ENCODE measurements around the gene NOSTRIN.
A peak's percentile ranks its signal among the peaks of the same experiment; 100 is the strongest.
"Not testable (repeated sequence)": the region's sequence is repeated elsewhere in the genome, so short reads cannot be mapped to it uniquely, and the experiment has no call there.

The NOSTRIN gene

DNA sequence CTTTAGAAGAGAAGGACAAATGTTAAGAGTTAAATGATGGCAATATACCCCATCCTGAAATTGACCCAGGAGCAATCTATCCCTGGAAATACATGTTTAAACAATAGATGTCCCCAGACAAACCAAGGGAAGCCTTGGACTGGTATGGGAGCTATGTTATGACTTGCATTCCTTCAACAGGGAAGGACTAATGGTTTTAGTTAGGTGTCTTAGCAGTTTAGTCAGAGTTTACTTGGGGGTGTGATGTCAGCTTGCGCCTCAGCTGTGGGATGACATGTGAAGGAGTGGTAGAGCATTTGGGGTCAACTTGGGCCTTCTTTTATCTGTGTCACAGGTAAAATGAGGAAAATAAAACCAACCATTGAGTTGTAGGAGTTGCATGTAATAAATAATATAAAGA lies 51.0 kb downstream of the NOSTRIN start:
- no peak for DNase-seq
- in situ Hi-C loops (cut with MboI; ENCODE audit: low pct_unique_long_range_greater_than_20kb, low sequenced_read_pairs), result no loop called here

DNA sequence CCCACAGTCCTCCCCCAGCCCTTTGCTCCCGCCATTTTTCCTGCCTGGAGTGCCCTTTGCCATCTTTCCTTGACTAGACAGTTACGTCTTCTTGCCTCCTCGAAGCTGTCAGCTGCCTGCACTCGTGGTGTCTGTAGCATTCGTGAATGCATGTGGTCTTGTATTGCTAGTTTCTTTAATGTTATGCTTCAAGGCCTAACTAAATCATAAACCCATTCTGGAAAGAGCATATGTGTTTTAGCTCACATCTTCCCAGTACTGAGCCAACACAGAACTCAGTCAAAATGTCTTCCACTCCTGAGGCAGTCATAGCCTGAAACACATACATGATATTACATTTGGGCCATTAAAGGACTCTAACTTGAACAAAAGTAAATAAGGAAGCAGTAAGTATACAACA lies 52.2 kb downstream of the NOSTRIN start:
- in situ Hi-C loops (cut with MboI; ENCODE audit: low pct_unique_long_range_greater_than_20kb, low sequenced_read_pairs), result no loop called here
- no peak for DNase-seq

DNA sequence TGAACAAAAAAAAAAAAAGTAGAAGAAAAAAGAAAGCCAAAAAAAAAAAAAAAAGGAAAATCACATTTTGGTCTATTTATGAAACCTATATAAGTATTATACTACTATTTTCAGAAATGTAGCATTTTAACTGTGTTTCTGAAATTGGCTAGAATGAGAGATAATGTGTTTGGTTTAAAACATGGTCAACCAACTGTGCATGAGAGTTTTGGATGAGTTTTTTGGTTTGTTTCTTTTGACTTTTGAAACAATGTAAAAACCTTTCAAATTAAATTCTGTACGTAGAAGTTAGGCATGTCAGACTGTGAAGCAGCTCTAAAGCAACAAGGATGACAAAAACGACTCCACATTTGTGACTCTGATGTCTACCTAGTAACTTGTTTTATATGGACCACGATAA lies 53.2 kb downstream of the NOSTRIN start:
- DNase-seq, result no peak
- in situ Hi-C loops (cut with MboI; ENCODE audit: low pct_unique_long_range_greater_than_20kb, low sequenced_read_pairs), result no loop called here

DNA sequence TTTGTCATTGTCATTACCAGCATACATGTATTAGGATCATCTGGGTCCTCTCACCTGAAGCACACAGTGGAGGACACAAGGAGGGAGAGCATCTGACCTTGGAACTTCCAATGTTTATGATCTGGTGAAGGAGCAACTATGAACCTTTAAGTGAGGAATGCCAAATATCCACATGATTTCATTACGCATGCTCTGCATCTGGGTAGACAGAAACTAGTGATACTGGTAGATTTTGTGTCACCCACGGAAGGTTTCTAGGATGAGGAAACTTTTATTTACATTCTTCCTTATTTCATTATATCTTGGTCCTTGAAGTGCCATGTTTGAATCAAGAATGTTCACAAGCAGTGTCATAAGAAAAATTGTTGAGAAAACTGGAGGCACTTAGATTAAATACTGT lies 55.7 kb downstream of the NOSTRIN start:
- DNase-seq, result no peak
- in situ Hi-C loops (cut with MboI; ENCODE audit: low pct_unique_long_range_greater_than_20kb, low sequenced_read_pairs), result no loop called here

DNA sequence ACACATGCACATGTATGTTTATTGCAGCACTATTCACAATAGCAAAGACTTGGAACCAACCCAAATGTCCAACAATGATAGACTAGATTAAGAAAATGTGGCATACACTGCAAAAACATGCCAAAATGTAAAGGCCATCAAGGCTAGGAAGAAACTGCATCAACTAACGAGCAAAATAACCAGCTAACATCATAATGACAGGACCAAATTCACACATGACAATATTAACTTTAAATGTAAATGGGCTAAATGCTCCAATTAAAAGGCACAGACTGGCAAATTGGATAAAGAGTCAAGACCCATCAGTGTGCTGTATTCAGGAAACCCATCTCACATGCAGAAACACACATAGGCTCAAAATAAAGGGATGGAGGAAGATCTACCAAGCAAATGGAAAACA lies 64.7 kb downstream of the NOSTRIN start:
- in situ Hi-C loops (cut with MboI; ENCODE audit: low pct_unique_long_range_greater_than_20kb, low sequenced_read_pairs), result not testable (repeated sequence)

DNA sequence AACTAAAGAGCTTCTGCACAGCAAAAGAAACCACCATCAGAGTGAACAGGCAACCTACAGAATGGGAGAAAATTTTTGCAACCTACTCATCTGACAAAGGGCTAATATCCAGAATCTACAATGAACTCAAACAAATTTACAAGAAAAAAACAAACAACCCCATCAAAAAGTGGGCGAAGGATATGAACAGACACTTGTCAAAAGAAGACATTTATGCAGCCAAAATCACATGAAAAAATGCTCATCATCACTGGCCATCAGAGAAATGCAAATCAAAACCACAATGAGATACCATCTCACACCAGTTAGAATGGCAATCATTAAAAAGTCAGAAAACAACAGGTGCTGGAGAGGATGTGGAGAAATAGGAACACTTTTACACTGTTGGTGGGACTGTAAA lies 67.9 kb downstream of the NOSTRIN start:
- DNase-seq; in situ Hi-C loops (cut with MboI; ENCODE audit: low pct_unique_long_range_greater_than_20kb, low sequenced_read_pairs): not testable (repeated sequence)

More for the DNA sequence above, 64.7 kb downstream of the NOSTRIN start:
- not testable (repeated sequence) for DNase-seq

DNA sequence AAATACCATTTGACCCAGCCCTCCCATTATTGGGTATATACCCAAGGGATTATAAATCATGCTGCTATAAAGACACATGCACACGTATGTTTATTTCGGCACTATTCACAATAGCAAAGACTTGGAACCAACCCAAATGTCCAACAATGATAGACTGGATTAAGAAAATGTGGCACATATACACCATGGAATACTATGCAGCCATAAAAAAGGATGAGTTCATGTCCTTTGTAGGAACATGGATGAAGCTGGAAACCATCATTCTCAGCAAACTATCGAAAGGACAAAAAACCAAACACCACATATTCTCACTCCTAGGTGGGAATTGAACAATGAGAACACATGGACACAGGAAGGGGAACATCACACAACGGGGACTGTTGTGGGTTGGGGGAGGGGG lies 68.4 kb downstream of the NOSTRIN start:
- DNase-seq; in situ Hi-C loops (cut with MboI; ENCODE audit: low pct_unique_long_range_greater_than_20kb, low sequenced_read_pairs): not testable (repeated sequence)

DNA sequence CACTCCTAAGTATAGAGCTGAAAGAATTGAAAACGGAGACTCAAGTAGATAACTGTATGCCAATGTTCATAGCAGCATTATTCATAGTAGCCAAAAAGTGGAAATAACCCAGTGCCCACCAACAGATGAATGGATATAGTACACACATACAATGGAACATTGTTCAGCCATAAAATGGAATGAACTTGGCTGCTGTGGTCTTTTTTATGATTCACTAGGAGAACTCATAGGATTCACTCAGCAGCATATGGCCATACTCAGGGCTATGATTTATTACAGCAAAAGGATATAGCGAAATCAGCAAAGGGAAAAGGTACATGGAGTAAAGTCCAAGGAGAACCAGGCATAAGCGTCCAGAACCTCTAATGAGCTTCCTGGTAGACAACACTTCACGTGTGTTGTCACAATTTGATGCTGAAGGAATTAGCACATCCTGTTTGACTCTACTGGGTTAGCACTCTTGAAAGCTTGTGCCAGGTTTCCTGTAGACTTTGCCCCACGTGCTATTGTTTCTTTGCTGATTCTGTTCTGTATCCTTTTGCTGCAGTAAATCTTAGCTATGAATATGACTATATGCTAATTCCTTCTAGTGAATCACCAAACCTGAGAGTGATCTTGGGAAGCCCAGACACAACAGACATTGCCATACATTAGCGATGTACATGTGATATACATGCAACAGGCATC lies 72.1 kb downstream of the NOSTRIN start:
- DNase-seq, result no peak
- in situ Hi-C loops (cut with MboI; ENCODE audit: low pct_unique_long_range_greater_than_20kb, low sequenced_read_pairs), result no loop called here

DNA sequence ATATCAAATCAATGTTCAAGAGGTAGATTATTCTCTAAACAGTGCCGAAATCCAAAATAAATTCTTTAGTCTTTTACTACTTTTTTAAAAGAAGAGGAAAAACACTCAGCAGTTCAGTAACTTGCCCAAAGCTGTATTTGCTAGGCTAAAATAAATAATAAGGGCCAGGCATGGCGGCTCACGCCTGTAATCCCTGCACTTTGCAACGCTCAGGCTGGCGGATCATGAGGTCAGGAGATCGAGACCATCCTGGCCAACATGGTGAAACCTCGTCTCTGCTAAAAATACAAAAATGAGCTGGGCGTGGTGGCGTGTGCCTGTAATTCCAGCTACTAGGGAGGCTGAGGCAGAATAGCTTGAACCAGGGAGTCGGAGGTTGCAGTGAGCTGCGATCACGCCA lies 79.7 kb downstream of the NOSTRIN start:
- in situ Hi-C loops (cut with MboI; ENCODE audit: low pct_unique_long_range_greater_than_20kb, low sequenced_read_pairs); DNase-seq: not testable (repeated sequence)

DNA sequence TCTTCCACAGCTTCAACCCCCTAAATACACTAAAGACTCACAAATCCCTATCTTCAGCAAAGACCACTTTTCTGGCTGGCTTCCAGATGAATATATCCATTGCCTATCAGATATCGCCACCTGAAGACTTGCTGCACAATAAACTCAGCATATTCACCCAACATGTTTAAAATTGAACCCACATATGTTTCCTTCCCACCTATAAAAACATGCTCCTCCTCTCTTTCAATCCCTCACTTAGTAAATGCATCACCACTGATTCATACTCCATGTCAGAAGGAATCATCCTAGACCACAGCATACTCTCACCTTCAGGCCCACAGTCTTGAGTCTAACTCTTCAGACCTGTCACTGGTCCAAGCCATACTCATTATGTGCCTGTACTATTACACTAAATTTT lies 82.5 kb downstream of the NOSTRIN start:
- in situ Hi-C loops (cut with MboI; ENCODE audit: low pct_unique_long_range_greater_than_20kb, low sequenced_read_pairs), result no loop called here
- DNase-seq, result no peak

DNA sequence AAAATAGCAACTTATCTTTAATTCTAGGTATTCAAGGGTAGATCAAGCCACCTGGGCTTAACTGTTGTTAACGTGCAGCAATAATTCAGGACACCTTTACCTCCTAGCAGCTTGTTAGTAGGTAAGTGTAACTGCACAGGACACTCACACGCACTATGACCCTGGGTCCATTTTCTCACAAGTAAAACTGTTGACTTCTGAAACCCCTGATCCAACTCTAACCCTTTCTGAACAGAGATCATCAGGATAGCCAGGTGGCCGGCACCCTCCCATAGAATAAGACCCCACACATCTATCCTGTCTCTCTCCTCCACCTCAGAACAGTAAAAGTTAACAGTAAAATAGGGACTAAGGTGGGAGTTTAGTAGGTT lies 87.2 kb downstream of the NOSTRIN start:
- no peak for DNase-seq
- in situ Hi-C loops (cut with MboI; ENCODE audit: low pct_unique_long_range_greater_than_20kb, low sequenced_read_pairs), result no loop called here

DNA sequence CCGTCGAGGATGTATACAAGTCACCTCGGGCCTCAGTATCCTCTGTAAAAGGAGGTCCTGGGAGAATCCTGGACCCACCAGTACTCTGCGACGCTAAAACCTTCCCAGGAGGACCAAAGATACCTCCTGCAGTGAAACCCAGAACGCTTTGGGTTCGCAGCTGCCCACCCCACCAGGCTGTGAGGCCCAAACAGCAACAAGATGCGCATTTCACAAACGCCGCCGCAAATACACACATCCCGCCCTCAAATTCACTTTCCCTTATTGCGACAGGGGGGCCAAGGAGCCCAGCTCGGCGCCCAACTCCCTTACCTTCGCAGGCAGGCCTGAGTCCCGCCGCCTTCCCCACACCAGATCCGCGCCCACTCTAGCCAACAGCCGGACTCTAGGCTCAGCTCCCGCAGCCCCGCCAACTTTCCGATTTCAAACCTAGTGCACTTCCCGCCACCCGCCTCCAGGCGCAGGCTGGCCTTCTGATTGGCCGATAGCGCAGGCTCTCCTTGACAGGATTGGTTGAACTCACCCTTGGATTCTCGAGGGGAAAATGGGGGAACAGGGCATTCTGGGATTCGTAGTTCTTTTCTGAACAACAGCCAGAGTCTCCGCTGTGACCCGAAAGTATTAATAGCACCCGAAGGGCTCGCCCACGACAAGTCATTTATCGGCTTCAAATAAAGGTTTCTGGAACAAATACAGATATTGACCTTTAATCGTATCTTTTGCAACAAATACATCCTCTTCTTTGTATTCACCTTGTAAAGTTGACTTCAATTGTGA lies 87.8 kb downstream of the NOSTRIN start, which contains the start of gene SPC25:
Gene SPC25, minus strand, starts transcription at position 425 of the 777 bp plus-strand sequence. CDS start 911 bp downstream, outside the sequence.
- peak; percentile 94 for DNase-seq
- in situ Hi-C loops (cut with MboI; ENCODE audit: low pct_unique_long_range_greater_than_20kb, low sequenced_read_pairs), result no loop called here

DNA sequence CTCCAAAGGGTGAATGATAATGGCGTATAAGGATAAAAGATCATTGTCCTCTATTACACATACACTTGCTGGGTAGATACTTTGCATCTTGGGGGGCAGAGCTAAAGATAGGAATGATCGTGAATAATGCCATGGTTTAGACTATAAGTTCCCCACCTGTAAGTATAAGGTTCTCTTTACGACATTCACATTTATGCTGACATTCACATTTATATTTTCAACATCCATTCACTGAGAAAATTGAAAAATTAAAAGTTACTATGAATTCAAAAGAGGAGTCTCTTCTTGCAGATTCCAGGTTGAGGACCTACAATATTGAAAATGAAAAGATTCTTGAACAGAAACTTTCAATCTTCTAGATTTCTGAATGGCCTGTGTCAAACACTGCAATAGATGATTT lies 89.9 kb downstream of the NOSTRIN start:
- no peak for DNase-seq
- in situ Hi-C loops (cut with MboI; ENCODE audit: low pct_unique_long_range_greater_than_20kb, low sequenced_read_pairs), result no loop called here

DNA sequence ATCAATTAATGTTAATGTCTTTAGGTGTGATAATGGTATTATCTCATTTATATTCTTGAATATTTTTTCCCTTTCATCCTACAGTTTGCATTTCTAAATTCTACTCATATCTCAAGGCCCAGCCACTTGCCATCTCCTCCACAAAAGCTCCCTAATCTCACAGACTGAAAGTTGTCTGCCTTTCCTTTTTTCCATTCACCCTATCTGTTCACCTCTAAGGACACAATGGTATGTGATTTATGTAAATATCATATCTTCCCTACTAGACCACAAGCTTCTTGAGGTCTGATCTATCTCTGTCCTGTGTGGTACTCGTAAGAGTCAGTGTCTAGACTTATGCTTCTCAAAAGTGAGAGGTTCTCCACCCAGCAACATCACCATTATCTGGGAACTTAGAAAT lies 91.7 kb downstream of the NOSTRIN start:
- in situ Hi-C loops (cut with MboI; ENCODE audit: low pct_unique_long_range_greater_than_20kb, low sequenced_read_pairs), result no loop called here
- no peak for DNase-seq

DNA sequence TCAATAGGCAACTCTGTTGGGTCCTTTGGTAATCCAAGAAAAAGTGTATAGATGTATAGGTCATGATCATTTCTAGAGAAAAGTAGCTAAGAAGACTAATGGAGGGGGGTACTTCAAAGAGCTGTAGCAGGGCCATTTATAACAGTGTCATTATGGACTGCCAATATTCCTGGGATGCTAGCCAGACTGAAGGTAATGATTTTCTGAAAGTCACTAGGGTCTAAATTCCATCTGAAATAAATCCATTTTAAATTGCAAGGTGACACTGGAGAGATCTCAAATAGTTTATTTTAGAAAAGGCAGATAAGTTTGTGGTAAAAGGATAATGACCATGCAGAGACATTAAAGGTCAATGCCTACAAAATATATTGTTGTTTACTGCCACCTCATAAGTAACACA lies 92.3 kb downstream of the NOSTRIN start:
- in situ Hi-C loops (cut with MboI; ENCODE audit: low pct_unique_long_range_greater_than_20kb, low sequenced_read_pairs), result no loop called here
- no peak for DNase-seq

DNA sequence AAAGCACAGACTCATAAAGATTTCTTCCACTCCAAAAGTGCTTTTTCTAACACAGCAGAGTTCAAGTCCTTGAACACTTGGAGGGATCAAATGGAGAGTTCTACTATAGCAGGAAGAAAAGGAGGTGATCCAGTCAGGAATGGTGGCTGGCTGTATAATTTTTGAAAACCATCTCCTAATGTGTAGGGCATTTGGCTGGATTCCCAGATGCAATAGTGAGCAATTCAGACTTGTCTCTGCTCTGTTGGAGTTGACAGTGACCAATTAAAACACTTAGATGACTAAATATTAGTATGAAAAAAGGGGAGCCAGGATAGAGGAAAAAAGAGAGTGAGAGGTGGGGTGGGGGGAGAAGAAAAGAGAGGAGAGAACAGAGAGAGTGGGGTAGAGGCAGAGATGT lies 93.3 kb downstream of the NOSTRIN start:
- in situ Hi-C loops (cut with MboI; ENCODE audit: low pct_unique_long_range_greater_than_20kb, low sequenced_read_pairs), result no loop called here
- DNase-seq, result no peak

DNA sequence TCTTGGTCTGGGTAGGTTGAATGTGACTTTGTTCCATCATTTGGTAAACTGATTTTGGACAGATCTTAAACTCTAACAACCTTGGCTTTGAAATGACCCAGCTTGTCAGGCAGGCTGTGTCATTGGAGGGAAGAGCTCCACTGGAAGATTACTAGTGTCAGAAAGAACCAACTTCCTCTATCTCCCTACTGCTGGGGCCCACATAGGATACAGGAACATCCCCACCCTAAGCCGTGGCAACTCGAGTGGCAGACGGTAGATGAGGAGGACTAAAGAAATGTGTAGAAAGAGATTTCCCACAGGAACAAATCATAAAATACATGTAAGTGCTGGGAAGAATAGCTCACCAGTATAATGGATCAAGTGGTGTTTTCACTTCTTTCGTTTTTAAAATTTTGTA lies 94.3 kb downstream of the NOSTRIN start:
- in situ Hi-C loops (cut with MboI; ENCODE audit: low pct_unique_long_range_greater_than_20kb, low sequenced_read_pairs), result no loop called here
- DNase-seq, result peak; percentile 68

DNA sequence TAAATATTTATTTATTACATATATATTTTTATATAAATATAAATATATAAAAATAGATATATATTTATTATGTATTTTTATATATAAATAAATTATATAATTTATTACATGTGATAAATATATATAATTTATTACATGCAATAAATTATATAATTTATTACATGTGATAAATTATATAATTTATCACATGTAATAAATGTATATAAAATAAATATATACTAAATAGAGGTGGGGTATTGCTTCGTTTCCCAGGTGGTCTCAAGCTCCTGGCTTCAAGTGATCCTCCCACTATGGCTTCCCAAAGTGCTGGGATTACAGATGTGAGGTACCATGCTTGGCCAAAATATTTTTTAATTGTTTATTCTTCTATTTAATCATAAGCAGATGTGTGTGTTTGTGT lies 95.0 kb downstream of the NOSTRIN start:
- no peak for DNase-seq
- in situ Hi-C loops (cut with MboI; ENCODE audit: low pct_unique_long_range_greater_than_20kb, low sequenced_read_pairs), result no loop called here

DNA sequence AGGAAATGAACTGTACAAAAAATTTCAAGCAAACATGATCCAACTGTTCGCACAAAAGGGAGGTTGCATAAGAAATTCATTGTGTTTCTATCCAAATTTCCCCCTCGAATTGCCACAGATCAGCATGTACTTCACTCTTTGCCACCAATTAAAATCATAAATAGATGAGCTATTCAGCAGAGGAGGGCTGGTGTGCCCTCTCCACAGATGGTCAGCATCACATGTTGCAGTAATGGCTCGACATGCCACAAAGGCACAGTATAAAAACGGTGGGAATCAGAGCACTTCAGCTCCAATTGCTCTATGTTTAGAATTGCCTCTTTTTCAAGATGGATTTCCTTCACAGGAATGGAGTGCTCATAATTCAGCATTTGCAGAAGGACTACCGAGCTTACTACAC lies 98.6 kb downstream of the NOSTRIN start, which contains the start of gene G6PC2:
Gene G6PC2, plus strand, starts transcription at position 289 of the 400 bp plus-strand sequence. Its CDS starts 41 bp downstream, at position 330.
- no peak for DNase-seq
- in situ Hi-C loops (cut with MboI; ENCODE audit: low pct_unique_long_range_greater_than_20kb, low sequenced_read_pairs), result loop anchor here (25.0 kb wide), 2 partner anchors 114 to 564 kb away; no protein-coding TSS in a partner anchor

DNA sequence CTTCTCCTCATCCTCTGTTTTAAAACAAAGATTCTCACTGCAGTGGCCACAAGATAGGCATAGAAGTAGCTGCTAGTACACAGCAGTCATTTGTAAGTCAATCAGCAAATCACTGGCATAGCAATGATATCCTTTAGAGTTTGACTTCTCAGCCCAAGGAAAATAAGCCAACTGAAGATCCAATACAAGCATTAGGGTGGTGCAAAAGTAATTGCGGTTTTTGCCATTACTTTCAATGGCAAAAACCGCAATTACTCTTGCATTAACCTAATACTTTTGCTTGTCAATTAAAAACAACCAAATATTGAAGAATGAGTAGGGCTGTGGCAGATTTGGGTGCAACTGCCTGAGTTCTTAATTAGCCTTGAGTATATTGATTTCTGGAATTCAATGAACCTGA lies 101.5 kb downstream of the NOSTRIN start:
- in situ Hi-C loops (cut with MboI; ENCODE audit: low pct_unique_long_range_greater_than_20kb, low sequenced_read_pairs), result loop anchor here (25.0 kb wide), 2 partner anchors 117 to 567 kb away; no protein-coding TSS in a partner anchor
- DNase-seq, result no peak

Data from KBM-7 (cell line).